ENCODE results near the gene NT5C. TPM values are rescaled to one million over a fixed set of nuclear protein-coding genes. Genes with fewer than 3 reads are reported as not detected.

Gene NT5C
- total and polyA plus RNA-seq, 7 donors = 60.7 to 116 (median 102) TPM

DNA sequence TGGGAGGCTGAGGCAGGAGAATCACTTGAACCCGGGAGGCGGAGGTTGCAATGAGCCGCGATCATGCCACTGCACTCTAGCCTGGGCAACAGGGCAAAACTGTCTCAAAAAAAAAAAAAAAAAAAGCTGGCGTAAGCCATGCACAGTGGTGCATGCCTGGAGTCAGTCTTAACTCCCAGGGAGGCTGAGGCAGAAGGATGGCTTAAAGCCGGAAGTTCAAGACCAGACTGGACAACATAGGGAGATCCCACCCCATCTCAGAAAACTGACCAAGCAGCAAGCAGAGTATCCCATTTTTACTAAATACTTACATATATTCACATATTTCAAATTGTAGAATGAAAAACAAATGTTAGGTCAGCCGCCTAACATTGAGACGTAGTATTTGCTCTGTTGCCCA lies 4.6 kb downstream of the NT5C start:
- intact Hi-C loops (cut with DNase I) = no loop called here
- TF ChIP-seq, protein P1, sequence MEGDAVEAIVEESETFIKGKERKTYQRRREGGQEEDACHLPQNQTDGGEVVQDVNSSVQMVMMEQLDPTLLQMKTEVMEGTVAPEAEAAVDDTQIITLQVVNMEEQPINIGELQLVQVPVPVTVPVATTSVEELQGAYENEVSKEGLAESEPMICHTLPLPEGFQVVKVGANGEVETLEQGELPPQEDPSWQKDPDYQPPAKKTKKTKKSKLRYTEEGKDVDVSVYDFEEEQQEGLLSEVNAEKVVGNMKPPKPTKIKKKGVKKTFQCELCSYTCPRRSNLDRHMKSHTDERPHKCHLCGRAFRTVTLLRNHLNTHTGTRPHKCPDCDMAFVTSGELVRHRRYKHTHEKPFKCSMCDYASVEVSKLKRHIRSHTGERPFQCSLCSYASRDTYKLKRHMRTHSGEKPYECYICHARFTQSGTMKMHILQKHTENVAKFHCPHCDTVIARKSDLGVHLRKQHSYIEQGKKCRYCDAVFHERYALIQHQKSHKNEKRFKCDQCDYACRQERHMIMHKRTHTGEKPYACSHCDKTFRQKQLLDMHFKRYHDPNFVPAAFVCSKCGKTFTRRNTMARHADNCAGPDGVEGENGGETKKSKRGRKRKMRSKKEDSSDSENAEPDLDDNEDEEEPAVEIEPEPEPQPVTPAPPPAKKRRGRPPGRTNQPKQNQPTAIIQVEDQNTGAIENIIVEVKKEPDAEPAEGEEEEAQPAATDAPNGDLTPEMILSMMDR (IDR thresholded peaks at IDR 0.05) = no peak
- TF ChIP-seq POLR2AphosphoS5 (IDR thresholded peaks at IDR 0.05) (no peak), POLR2A (IDR thresholded peaks at IDR 0.05) (no peak), EP300 (IDR thresholded peaks at IDR 0.05) (no peak)
- Histone ChIP-seq H3K27me3 (no peaks in the 10 kb centered on the region), H3K9me3 (no peaks in the 10 kb centered on the region), H3K36me3 (peaks cover 0 to 19% (median 5%) of the 10 kb centered on the region in 4 donors), H3K27ac (no peak overlapping the region), H3K4me3 (no peak overlapping the region), H3K4me1 (peaks cover 0 to 18% (median 11%) of the 10 kb centered on the region in 4 donors)
- 85 to 97% methylated on average over 8 of the region's 8 CpGs for WGBS, 2 donors
- no peak for DNase-seq

DNA sequence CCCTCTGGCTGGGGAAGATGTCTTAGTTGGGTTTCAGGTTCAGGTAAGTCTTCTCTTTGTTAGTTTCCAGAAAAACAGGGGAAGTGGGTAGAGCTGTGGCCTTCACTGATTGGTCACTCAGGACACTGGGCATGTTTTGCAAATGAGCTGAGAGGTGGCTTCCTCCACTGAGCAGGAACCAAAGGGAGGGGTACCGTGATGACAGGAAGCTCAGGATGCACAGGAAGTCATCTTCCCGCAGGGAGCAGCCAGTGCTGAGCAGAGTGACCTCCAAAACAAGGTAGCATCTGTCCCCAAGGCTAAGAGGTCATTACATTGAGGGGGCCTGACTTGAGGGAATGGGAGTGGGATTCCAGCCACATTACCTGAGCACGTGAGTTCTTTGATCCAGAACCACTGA lies 5.6 kb downstream of the NT5C start:
- intact Hi-C loops (cut with DNase I) = no loop called here
- H3K27me3 ChIP-seq = no peaks in the 10 kb centered on the region

DNA sequence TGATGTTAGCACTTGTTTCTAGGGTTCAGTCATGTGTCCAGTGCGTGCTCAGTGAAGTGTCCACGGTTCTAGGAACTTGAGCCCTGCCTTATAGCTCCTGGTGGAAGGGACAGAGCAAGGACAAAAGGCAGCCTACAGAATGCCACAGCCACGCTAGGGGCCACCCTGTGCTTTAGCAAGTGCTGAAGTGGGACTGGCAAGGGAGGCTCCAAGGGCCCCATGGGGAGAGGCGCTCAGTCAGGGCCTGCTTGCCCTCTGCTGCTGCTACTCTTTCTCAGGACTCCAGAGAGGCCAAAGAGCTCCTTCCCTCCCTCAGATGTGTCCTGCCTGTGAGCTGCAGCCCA lies 6.8 kb downstream of the NT5C start:
- TF ChIP-seq POLR2AphosphoS5 (IDR thresholded peaks at IDR 0.05) (no peak), POLR2A (IDR thresholded peaks at IDR 0.05) (no peak), EP300 (IDR thresholded peaks at IDR 0.05) (no peak)
- TF ChIP-seq, protein P1 (IDR thresholded peaks at IDR 0.05) = no peak
- no peak for DNase-seq
- H3K9me3 ChIP-seq = no peaks in the 10 kb centered on the region
- H3K27ac ChIP-seq = peak overlapping the region in 1 of 4 donors; percentile 44
- H3K27me3 ChIP-seq = no peaks in the 10 kb centered on the region
- intact Hi-C loops (cut with DNase I) = no loop called here
- H3K36me3 ChIP-seq = peaks cover 0 to 13% (median 3%) of the 10 kb centered on the region in 4 donors
- 50 to 83% methylated on average over 4 of the region's 4 CpGs for WGBS, 2 donors
- H3K4me3 ChIP-seq = no peak overlapping the region
- H3K4me1 ChIP-seq = peaks cover 0 to 2% (median under 1%) of the 10 kb centered on the region in 4 donors

More for the DNA sequence above, 5.6 kb downstream of the NT5C start:
- no peak overlapping the region for H3K4me3 ChIP-seq
- no peak for TF ChIP-seq EP300 (IDR thresholded peaks at IDR 0.05)
- TF ChIP-seq POLR2AphosphoS5 (IDR thresholded peaks at IDR 0.05) = no peak
- TF ChIP-seq POLR2A (IDR thresholded peaks at IDR 0.05) = no peak
- TF ChIP-seq, protein P1 (IDR thresholded peaks at IDR 0.05) = no peak
- no peaks in the 10 kb centered on the region for H3K9me3 ChIP-seq
- WGBS, 2 donors = 52 to 85% methylated on average over 3 of the region's 3 CpGs
- peaks cover 0 to 19% (median 5%) of the 10 kb centered on the region in 4 donors for H3K36me3 ChIP-seq
- no peak for DNase-seq
- H3K4me1 ChIP-seq = peaks cover 0 to 14% (median 11%) of the 10 kb centered on the region in 4 donors
- H3K27ac ChIP-seq = no peak overlapping the region

DNA sequence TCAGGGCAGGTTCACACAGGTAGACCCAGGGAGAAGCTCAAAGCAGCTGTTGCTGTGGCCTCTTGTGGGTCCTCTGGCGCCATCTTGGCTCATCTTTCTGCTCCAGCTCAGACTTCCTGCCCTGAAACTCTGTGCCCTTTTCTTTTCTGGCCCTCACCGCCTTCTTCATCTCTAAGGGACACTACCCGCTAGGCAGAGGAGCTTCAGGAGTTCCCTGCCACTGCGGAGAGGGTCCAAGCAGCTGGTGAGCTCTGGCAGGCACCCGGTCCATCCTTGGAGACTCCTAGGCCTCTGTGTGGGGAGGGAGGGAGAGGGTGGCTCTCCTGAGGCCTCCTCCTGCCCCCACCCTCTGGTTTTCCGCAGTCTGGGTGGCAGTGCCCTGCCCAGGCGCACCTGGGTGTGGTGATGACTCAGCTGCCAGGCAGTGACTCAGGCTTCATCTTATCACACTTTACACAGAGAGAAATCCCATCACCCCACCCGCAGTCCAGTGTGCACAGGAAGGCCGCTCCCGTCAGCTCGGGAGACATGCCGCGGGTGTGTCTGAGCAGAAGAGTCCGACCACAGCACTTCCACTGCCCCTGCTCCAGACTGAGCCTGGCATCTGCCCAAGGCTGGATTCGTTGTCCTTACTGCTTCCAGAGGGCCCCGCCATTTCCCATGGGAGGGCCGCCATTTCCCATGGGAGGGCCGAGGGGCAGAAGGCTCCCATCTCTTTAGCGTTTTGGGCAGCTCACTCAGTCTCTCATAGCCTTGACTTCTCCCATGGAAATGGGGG lies 7.3 kb downstream of the NT5C start:
- Histone ChIP-seq H3K4me1 (no peaks in the 10 kb centered on the region), H3K27ac (peak overlapping the region in 2 of 4 donors; percentile 42 to 44), H3K36me3 (peaks cover 0 to 7% (median 3%) of the 10 kb centered on the region in 4 donors), H3K9me3 (no peaks in the 10 kb centered on the region), H3K4me3 (no peak overlapping the region), H3K27me3 (no peaks in the 10 kb centered on the region)
- 18 to 45% methylated on average over 19 of the region's 19 CpGs for whole genome bisulfite sequencing, 2 donors
- TF ChIP-seq, protein P1 (IDR thresholded peaks at IDR 0.05) = no peak
- TF ChIP-seq POLR2AphosphoS5 (IDR thresholded peaks at IDR 0.05) (peak in 1 of 4 donors; percentile 6), POLR2A (IDR thresholded peaks at IDR 0.05) (peak in 1 of 2 donors; percentile 62), EP300 (IDR thresholded peaks at IDR 0.05) (no peak)
- intact Hi-C loops (cut with DNase I) = no loop called here
- DNase-seq = no peak
